PC-9 (cell line): ENCODE data around the gene GTF3A. TPM values are rescaled to one million over a fixed set of nuclear protein-coding genes. Genes with fewer than 3 reads are reported as not detected.
A peak's percentile ranks its signal among the peaks of the same experiment; 100 is the strongest.

Experiments used
- BruUV-seq: library from RNA; stranded (reverse); fragments of 400-500 nt; replicated peaks from 2 replicates; lab custom pipeline; 2021; lab: Mats Ljungman, UMichigan
- CTCF ChIA-PET: fragments of 300-600 bp; sonication (Branson Sonifier 250); formaldehyde crosslinking; loops from one replicate; lab custom pipeline; 2022; ENCODE audit warnings: antibody characterized with exemption; lab: Charles Lee
- POLR2A ChIA-PET: fragments of 300-600 bp; sonication (Branson Sonifier 250); formaldehyde crosslinking; loops from one replicate; lab custom pipeline; 2022; ENCODE audit warnings: antibody characterized with exemption; ENCODE audit not compliant: unreplicated experiment; lab: Charles Lee
- DNase-seq, 2 experiments: peaks; one replicate each; pipeline versions ENCODE4 v3.0.0 to v3.0.0-alpha.2; 2015 to 2022; ENCODE audit warnings: mixed read lengths in 1 of 2
- H2AFZ ChIP-seq: fragments of 200-600 bp; sonication (generic); 2 replicates; pipeline ENCODE4 v1.8.1; 2017; ENCODE audit warnings: antibody characterized with exemption
- H3F3A ChIP-seq: fragments of 200-600 bp; sonication (generic); 2 replicates; pipeline ENCODE4 v1.8.1; 2017; ENCODE audit warnings: antibody characterized with exemption, mild to moderate bottlenecking, low read depth; ENCODE audit not compliant: insufficient read depth
- H3K27ac ChIP-seq: fragments of 200-600 bp; sonication (generic); 2 replicates; pipeline ENCODE4 v1.6.1; 2016; ENCODE audit warnings: mixed run types
- H3K27me3 ChIP-seq: fragments of 200-600 bp; sonication (generic); 2 replicates; pipeline ENCODE4 v1.6.1; 2016; ENCODE audit warnings: low read depth, mixed run types; ENCODE audit not compliant: insufficient read depth
- H3K36me3 ChIP-seq: fragments of 200-600 bp; sonication (generic); 2 replicates; pipeline ENCODE4 v1.6.1; 2016; ENCODE audit warnings: low read depth, mixed run types
- H3K4me1 ChIP-seq: fragments of 200-600 bp; sonication (generic); replicated peaks from 2 replicates; pipeline ENCODE4 v1.6.1; 2016; ENCODE audit warnings: mixed run types; ENCODE audit not compliant: insufficient read depth
- H3K4me2 ChIP-seq: fragments of 200-600 bp; sonication (generic); 2 replicates; pipeline ENCODE4 v1.6.1; 2017; ENCODE audit warnings: mixed run types
- H3K4me3 ChIP-seq: fragments of 200-600 bp; sonication (generic); 2 replicates; pipeline ENCODE4 v1.6.1; 2016; ENCODE audit warnings: mixed run types
- H3K79me2 ChIP-seq: fragments of 200-600 bp; sonication (generic); 2 replicates; pipeline ENCODE4 v1.6.1; 2017; ENCODE audit warnings: low read depth, mixed run types
- H3K9me2 ChIP-seq: fragments of 200-600 bp; sonication (generic); 2 replicates; pipeline ENCODE4 v1.8.1; 2017; ENCODE audit warnings: mild to moderate bottlenecking; ENCODE audit not compliant: insufficient read depth
- H3K9me3 ChIP-seq: fragments of 200-600 bp; sonication (generic); 2 replicates; pipeline ENCODE4 v1.8.1; 2016; ENCODE audit warnings: low read depth; ENCODE audit not compliant: insufficient read depth
- H4K20me1 ChIP-seq: fragments of 200-600 bp; sonication (generic); 2 replicates; pipeline ENCODE4 v1.8.1; 2017; ENCODE audit not compliant: insufficient read depth
- EZH2 ChIP-seq: fragments of 200-600 bp; sonication (generic); IDR thresholded peaks from 2 replicates; pipeline ENCODE4 v1.8.0; 2017; ENCODE audit warnings: antibody characterized with exemption, low read depth
- intact Hi-C: fragments of 100-400 bp; cut with micrococcal nuclease; formaldehyde crosslinking; loops from one replicate; pipeline ENCODE4 v1.10.0; 2022; ENCODE audit not compliant: unreplicated experiment
- total RNA-seq: library from RNA; stranded (reverse); gene quantifications from 2 replicates; pipeline ENCODE4 v1.2.3, GENCODE V29; 2021
- TF ChIP-seq, protein P1 (sequence below): fragments of 200-600 bp; sonication (generic); conservative IDR thresholded peaks from 2 replicates; pipeline ENCODE4 v1.6.1; 2017; ENCODE audit warnings: mixed run types, antibody characterized with exemption, mild to moderate bottlenecking, moderate library complexity

The GTF3A gene
- total RNA-seq, 1 experiment from 2014 or later: 130 TPM

GRCh38 chr13:27470075-27470820, 45.8 kb downstream of the GTF3A start:
- no peak for TF ChIP-seq EZH2
- TF ChIP-seq, protein P1, sequence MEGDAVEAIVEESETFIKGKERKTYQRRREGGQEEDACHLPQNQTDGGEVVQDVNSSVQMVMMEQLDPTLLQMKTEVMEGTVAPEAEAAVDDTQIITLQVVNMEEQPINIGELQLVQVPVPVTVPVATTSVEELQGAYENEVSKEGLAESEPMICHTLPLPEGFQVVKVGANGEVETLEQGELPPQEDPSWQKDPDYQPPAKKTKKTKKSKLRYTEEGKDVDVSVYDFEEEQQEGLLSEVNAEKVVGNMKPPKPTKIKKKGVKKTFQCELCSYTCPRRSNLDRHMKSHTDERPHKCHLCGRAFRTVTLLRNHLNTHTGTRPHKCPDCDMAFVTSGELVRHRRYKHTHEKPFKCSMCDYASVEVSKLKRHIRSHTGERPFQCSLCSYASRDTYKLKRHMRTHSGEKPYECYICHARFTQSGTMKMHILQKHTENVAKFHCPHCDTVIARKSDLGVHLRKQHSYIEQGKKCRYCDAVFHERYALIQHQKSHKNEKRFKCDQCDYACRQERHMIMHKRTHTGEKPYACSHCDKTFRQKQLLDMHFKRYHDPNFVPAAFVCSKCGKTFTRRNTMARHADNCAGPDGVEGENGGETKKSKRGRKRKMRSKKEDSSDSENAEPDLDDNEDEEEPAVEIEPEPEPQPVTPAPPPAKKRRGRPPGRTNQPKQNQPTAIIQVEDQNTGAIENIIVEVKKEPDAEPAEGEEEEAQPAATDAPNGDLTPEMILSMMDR: no peak
- Histone ChIP-seq H3K27me3 (no peaks in the 10 kb centered on the region), H2AFZ (no peak overlapping the region), H3K4me2 (no peak overlapping the region), H3K4me1 (0 out of 2 replicates have a peak, but pooled peaks cover 4% of the 10 kb centered on the region), H3K9me2 (no peaks in the 10 kb centered on the region), H3K9me3 (no peaks in the 10 kb centered on the region), H3K27ac (no peak overlapping the region), H3K79me2 (no peaks in the 10 kb centered on the region), H3K4me3 (no peak overlapping the region), H4K20me1 (no peaks in the 10 kb centered on the region), H3F3A (no peaks in the 10 kb centered on the region), H3K36me3 (no peaks in the 10 kb centered on the region)
- BruUV-seq: no TSS peak
- ChIA-PET CTCF (no interaction called here), POLR2A (no interaction called here)
- intact Hi-C loops: no loop called here
- no peak for DNase-seq

DNA sequence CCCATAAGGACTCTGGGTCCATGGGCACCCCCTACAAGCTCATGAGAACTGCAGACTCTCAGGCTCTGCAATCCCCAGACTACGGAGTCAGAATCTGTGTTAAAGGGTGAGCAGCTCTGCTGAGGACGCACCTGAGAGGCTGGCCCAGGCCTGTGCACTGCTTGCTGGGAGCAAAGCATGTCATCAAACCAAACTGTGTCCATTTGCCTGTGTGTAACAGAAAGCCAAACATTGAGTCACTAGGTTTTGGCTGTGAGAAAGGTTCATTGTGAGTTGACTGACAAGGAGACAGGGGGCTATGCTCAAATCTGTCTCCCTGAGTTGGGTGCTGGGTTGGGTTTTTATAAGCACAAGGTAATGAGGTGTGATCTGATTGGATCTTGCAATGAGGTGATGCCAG, 48.0 kb downstream of the GTF3A start:
- Histone ChIP-seq H3K27ac (0 out of 2 replicates have a peak overlapping the region, but pooled peaks have one; percentile 11), H4K20me1 (no peaks in the 10 kb centered on the region)
- POLR2A ChIA-PET: no interaction called here

GRCh38 chr13:27472941-27473340, 48.5 kb downstream of the GTF3A start:
- Histone ChIP-seq H3F3A (peaks cover 11% of the 10 kb centered on the region), H3K27ac (no peak overlapping the region), H3K4me1 (peaks cover 15% of the 10 kb centered on the region), H3K4me3 (no peak overlapping the region), H3K27me3 (no peaks in the 10 kb centered on the region), H3K4me2 (no peak overlapping the region), H3K9me2 (no peaks in the 10 kb centered on the region), H2AFZ (no peak overlapping the region), H3K9me3 (no peaks in the 10 kb centered on the region), H3K36me3 (no peaks in the 10 kb centered on the region), H4K20me1 (no peaks in the 10 kb centered on the region), H3K79me2 (no peaks in the 10 kb centered on the region)
- ChIA-PET POLR2A (no interaction called here), CTCF (no interaction called here)
- no peak for DNase-seq
- no TSS peak for BruUV-seq
- intact Hi-C loops: no loop called here
- no peak for TF ChIP-seq EZH2
- TF ChIP-seq, protein P1: no peak

More for the DNA sequence above, 48.0 kb downstream of the GTF3A start:
- CTCF ChIA-PET: no interaction called here
- Histone ChIP-seq H3K4me3 (no peak overlapping the region), H3K36me3 (no peaks in the 10 kb centered on the region), H3K9me2 (no peaks in the 10 kb centered on the region), H3K79me2 (no peaks in the 10 kb centered on the region), H2AFZ (no peak overlapping the region), H3F3A (peaks cover 6% of the 10 kb centered on the region), H3K4me1 (peaks cover 10% of the 10 kb centered on the region), H3K9me3 (no peaks in the 10 kb centered on the region), H3K27me3 (no peaks in the 10 kb centered on the region), H3K4me2 (no peak overlapping the region)
- intact Hi-C loops: no loop called here
- BruUV-seq: no TSS peak
- DNase-seq: peak in 1 of 2 experiments; percentile 43
- TF ChIP-seq, protein P1: no peak
- no peak for TF ChIP-seq EZH2
